Activated CD4-positive, CD25-positive, alpha-beta regulatory T cell (primary cell): ENCODE results near the gene JAKMIP1.
"Not testable (repeated sequence)": the region's sequence is repeated elsewhere in the genome, so short reads cannot be mapped to it uniquely, and the experiment has no call there.

Source experiments
- DNase-seq, 4 experiments: peaks; one replicate each; lab custom pipeline; 2025; lab: John Stamatoyannopoulos, UW

The JAKMIP1 gene

GRCh38 chr4:6229095-6229494 lies 28.7 kb upstream of the JAKMIP1 start:
- no peak for DNase-seq

GRCh38 chr4:6228158-6229067 lies 28.1 kb upstream of the JAKMIP1 start:
- no peak for DNase-seq

- DNase-seq, result no peak
Measured at GRCh38 chr4:6227412-6228157, 27.2 kb upstream of the JAKMIP1 start.

- DNase-seq, result no peak
Measured at GRCh38 chr4:6226506-6226905, 26.2 kb upstream of the JAKMIP1 start.

GRCh38 chr4:6225469-6225868 lies 25.1 kb upstream of the JAKMIP1 start:
- no peak for DNase-seq

- DNase-seq, result no peak
Measured at GRCh38 chr4:6224735-6225134, 24.4 kb upstream of the JAKMIP1 start.

- DNase-seq, result no peak
Measured at GRCh38 chr4:6222761-6223292, 22.5 kb upstream of the JAKMIP1 start.

- no peak for DNase-seq
Measured at GRCh38 chr4:6221851-6222760, 21.8 kb upstream of the JAKMIP1 start.

- DNase-seq, result no peak
Measured at GRCh38 chr4:6221301-6221850, 21.0 kb upstream of the JAKMIP1 start.

- DNase-seq, result no peak
Measured at GRCh38 chr4:6217716-6218381, 17.5 kb upstream of the JAKMIP1 start.

- no peak for DNase-seq
Measured at GRCh38 chr4:6216588-6216987, 16.2 kb upstream of the JAKMIP1 start.

GRCh38 chr4:6209921-6210320 lies 9.6 kb upstream of the JAKMIP1 start:
- no peak for DNase-seq

GRCh38 chr4:6209291-6209690 lies 8.9 kb upstream of the JAKMIP1 start:
- not testable (repeated sequence) for DNase-seq

GRCh38 chr4:6208416-6208815 lies 8.1 kb upstream of the JAKMIP1 start:
- no peak for DNase-seq

- no peak for DNase-seq
Measured at GRCh38 chr4:6207602-6208001, 7.3 kb upstream of the JAKMIP1 start.

- DNase-seq, result no peak
Measured at GRCh38 chr4:6206771-6207290, 6.5 kb upstream of the JAKMIP1 start.

GRCh38 chr4:6205973-6206372 lies 5.6 kb upstream of the JAKMIP1 start:
- DNase-seq, result no peak

GRCh38 chr4:6205567-6205931 lies 5.2 kb upstream of the JAKMIP1 start:
- DNase-seq, result no peak

GRCh38 chr4:6204871-6205566 lies 4.7 kb upstream of the JAKMIP1 start:
- DNase-seq, result no peak

- DNase-seq, result no peak
Measured at GRCh38 chr4:6204098-6204497, 3.7 kb upstream of the JAKMIP1 start.
